GM18909 (cell line): ENCODE measurements around the gene DOK4.

Experiments
- ATAC-seq: cut with Tn5 transposase; IDR thresholded peaks from one replicate; pipeline ENCODE4 v1.9.1; 2021; ENCODE audit warnings: mild to moderate bottlenecking; ENCODE audit not compliant: unreplicated experiment, poor library complexity

The DOK4 gene

GRCh38 chr16:57485916-57486857 lies at the start of gene DOK4:
Gene DOK4 (minus strand): TSS chr16:57486493. CDS start chr16:57479507, 6,986 bp downstream.
- peak; percentile 87 for ATAC-seq

- peak; percentile 71 for ATAC-seq
These were observed 49.5 kb upstream of the DOK4 start for GRCh38 chr16:57535680-57536305.

DNA sequence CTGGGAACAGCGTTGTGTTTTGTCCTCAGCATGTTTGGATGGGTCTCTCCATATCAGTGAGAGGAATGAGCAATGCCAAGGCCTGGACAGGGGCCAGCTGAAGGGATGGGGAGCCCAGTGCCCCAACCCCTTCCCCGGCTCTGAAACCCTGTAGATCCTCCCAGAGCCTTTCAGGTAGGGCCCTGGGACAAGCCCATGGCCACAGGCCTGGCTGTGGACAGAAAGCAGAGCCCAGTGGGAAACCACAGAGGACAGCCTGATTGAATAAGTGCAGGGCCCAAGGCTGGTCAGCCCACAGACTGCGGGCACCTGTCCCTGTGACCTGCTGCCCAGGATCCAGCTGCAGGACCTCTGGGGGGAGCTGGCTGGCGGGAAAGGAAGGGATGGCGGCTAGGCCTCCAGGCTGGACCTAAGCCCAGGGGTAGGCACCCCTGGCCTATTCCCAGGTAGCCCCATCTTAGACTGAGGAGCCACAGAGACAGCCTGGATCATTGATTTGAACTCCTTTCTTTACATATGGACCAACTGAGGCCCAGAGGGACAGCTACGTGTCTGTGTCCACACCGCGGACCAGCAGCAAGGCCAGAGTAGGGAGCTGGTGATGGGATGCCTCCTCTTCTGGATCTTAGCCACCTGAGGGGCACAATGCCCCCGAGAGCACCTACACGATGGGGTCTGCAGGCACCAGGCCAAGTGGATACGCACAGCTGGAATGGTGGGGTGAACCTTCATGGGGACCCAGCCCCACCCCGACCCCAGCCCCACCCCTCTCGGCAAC lies 48.8 kb upstream of the DOK4 start:
- ATAC-seq, result no peak

DNA sequence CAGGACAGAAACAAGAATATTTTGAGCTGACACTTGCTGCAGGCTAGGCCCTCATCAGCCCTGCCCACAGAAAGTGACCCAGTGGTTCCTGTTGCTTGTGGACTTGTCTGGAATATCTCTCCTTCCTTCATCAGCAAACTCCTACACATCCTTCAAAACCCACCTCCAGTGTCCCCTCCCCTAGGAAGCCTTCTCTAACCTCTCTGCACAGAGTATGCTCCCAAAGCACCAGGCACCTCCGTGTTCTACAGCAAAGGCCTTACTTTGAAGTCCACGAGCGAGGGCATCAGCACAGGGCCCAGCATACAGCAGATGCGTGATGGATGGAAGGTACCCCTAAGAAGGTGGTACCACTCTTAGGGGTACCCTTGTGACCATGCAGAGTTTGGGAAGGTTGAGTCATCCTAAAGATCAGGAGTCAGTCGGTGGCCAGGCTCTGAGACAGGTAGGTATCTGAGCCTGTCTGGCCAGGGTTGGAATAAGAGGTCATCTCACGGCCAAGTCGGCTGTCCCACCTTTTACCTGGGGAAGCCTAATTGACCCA lies 48.1 kb upstream of the DOK4 start:
- ATAC-seq, result no peak

- no peak for ATAC-seq
These were observed 47.4 kb upstream of the DOK4 start for GRCh38 chr16:57533431-57534336.

GRCh38 chr16:57532266-57532625 lies 46.0 kb upstream of the DOK4 start:
- ATAC-seq, result no peak

DNA sequence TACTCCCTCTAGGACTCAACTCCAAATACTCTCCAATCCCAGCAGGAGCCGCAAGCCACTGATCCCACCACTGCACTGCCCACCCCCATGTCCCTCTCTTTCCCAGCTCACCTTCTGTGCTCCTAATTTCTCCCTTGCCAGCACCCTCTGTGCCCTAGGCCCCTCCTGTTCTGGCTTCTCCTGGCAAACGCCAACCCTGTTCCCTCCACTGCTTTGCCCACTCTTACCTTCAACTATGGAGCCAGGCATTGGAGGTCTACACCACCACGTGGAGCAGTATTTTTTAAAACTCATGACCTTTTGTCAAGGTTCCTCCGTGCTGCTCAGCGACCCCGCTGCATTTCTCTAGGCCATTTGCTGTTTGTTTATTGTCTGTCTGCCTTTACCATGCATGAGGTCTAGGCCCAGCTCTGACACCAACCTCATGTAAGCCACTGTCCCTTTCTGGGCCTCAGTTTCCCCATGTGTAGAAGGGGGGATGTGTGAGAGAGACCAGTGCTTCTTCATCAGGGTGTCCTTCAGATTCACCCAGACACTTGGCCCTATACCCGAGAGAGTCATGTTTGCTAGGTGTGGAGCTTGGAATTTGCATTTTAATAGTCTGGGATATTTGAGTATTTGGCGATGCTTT lies 45.5 kb upstream of the DOK4 start:
- no peak for ATAC-seq

DNA sequence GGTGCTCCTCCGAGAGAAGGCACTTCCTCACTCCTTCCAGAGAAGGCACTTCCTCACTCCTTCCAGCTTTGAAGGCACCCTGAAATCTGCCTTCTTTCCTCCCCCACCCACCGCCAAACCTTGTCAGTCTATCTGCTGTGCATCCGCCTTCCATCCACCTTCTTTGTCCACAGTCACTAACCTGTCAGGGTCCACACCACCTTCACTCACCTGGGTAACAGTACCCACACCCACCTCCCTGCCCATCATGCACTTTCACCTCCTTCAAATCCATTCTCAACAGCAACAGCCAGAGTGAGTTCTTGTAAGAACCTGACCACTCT lies 44.9 kb upstream of the DOK4 start:
- ATAC-seq, result no peak

DNA sequence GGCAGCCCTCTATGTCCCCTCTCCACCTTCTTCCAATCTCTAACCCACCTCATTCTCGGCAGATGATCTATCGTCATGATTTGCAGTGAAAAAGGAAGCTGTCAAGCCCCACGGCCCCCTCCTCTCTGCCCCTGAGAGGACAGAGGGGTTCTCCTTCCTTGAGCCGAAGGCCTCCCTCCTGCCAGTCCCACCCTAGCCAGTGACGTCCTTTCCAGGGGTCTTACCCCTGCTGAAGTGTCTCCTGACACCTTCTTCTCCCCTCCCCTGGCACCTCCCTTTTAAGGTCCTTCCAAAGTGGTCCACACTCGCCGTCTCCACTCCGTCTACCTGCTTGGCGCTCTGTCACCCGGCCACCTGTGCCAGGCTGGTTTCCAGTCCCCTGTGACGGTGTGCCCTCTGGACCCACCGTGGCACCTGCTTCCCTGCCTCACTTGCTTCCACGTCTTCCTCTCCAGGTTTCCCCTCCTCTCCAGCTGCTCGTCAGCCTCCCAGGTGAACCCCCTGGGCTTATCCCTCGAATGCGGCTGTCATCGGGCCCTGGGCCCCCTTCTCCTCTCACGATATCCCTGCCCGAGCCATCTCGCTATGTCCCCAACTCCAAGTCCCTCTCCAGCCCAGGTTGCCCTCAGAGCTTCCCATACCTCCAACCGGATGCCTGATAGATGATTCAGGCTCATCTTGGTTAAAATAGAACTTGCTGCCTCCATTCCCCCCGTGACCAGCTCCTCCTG lies 44.4 kb upstream of the DOK4 start:
- no peak for ATAC-seq

DNA sequence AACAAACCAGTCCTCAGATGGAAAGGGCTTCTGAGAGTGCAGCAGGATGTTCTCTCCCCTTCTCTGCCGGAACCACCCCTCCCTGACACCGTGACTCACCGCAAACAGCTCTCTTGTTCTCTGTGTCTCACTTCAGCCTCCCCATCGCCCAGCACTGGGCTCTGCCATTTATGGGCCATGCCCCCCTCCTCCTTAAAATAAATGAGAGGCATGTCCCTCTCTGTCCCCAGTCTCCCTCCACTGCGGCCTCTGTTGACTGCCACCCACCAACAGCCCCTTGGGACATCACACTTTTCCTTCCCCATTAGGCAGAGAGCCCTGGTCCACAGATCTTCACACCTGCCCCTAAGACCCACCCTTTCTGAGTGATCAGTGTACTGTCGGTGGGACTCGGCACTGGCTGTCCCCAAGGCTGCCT lies 43.8 kb upstream of the DOK4 start:
- peak; percentile 65 for ATAC-seq

GRCh38 chr16:57529391-57530103 lies 43.3 kb upstream of the DOK4 start:
- no peak for ATAC-seq

- ATAC-seq, result no peak
These were observed 42.5 kb upstream of the DOK4 start for GRCh38 chr16:57528499-57529390.

GRCh38 chr16:57527610-57528360 lies 41.5 kb upstream of the DOK4 start:
- ATAC-seq, result no peak

DNA sequence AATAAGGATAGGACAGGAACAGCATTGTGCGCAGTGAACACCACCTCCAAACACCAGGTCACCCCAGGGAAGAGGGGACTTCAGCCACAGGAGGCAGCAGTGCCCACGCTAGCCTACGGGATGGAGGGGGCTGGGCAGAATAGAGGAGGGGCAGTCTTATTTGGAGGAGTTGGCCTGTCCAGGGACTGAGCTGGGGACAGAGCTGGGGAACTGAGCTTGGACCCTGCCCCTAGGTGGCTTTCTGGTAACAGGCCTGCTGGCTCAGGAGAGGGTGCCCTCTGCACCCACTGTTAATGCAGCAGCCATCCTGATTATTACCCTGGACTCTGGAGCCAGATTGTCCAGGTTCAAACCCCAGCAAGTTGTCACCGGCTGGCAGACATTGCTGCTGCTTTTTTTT lies 40.7 kb upstream of the DOK4 start:
- no peak for ATAC-seq

- no peak for ATAC-seq
These were observed 40.2 kb upstream of the DOK4 start for GRCh38 chr16:57526498-57526897.

DNA sequence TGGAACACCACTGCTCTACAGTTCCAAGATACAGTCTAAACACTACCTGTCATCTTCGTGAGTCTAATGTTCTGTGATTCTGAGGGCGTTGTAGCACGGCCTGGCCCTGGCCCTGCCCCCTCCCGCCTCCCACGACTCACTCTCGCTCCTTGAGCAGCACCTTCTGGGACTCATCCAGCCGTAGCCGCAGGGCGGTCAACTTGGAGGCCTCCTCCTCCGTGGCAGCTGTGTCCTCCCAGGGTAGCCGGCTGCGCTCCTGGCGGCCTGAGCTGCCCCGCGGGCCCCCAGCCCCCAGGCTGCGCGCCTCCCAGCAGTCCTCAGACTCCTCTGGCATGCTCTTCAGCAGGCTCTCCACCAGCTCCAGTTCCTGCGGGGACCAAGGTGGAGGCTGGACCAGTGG lies 39.5 kb upstream of the DOK4 start:
- no peak for ATAC-seq
